Esophagus squamous epithelium (tissue), 4 donors: ENCODE results near the gene PRSS35.
"Not testable (repeated sequence)": the region's sequence is repeated elsewhere in the genome, so short reads cannot be mapped to it uniquely, and the experiment has no call there.

Source experiments
- POLR2A ChIP-seq, 4 donors: fragments of 450-650 bp; IDR thresholded peaks; one replicate each; pipeline ENCODE4 v1.6.1; 2017; ENCODE audit warnings: antibody characterized with exemption in 4 of 4, mild to moderate bottlenecking in 4 of 4, moderate library complexity in 3 of 4
- TF ChIP-seq, protein P1 (sequence below), 6 experiments: fragments of 450-650 bp in 4 of 6; fragments of 200-600 bp in 2 of 6; sonication (generic) in 2 of 6; IDR thresholded peaks; one replicate each; pipeline ENCODE4 v1.5.1; 2016 to 2019; ENCODE audit warnings: antibody characterized with exemption in 6 of 6, mild to moderate bottlenecking in 4 of 6, moderate library complexity in 4 of 6

GRCh38 chr6:83571663-83572185 lies 59.4 kb downstream of the PRSS35 start:
- TF ChIP-seq, protein P1, sequence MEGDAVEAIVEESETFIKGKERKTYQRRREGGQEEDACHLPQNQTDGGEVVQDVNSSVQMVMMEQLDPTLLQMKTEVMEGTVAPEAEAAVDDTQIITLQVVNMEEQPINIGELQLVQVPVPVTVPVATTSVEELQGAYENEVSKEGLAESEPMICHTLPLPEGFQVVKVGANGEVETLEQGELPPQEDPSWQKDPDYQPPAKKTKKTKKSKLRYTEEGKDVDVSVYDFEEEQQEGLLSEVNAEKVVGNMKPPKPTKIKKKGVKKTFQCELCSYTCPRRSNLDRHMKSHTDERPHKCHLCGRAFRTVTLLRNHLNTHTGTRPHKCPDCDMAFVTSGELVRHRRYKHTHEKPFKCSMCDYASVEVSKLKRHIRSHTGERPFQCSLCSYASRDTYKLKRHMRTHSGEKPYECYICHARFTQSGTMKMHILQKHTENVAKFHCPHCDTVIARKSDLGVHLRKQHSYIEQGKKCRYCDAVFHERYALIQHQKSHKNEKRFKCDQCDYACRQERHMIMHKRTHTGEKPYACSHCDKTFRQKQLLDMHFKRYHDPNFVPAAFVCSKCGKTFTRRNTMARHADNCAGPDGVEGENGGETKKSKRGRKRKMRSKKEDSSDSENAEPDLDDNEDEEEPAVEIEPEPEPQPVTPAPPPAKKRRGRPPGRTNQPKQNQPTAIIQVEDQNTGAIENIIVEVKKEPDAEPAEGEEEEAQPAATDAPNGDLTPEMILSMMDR (IDR thresholded peaks at IDR 0.05) = not testable (repeated sequence)
- not testable (repeated sequence) for TF ChIP-seq POLR2A (IDR thresholded peaks at IDR 0.05)
